Astrocyte (in vitro differentiated cells and primary cell): ENCODE data around the gene TRIM50. TPM values are rescaled to one million over a fixed set of nuclear protein-coding genes. Genes with fewer than 3 reads are reported as not detected.
A peak's percentile ranks its signal among the peaks of the same experiment; 100 is the strongest.
"Not testable (repeated sequence)": the region's sequence is repeated elsewhere in the genome, so short reads cannot be mapped to it uniquely, and the experiment has no call there.

Source experiments
- DNase-seq: peaks from one replicate; pipeline ENCODE4 v3.0.0-alpha.2; 2010; ENCODE audit warnings: low read depth
- FAIRE-seq: peaks from 2 replicates; lab custom pipeline; 2011; peaks lifted over from hg19 to GRCh38; lab: Jason Lieb, UNC
- H2AFZ ChIP-seq: 2 replicates; pipeline ENCODE4 v1.6.0; 2012; ENCODE audit warnings: low read depth, low read length, inconsistent platforms
- H3K27ac ChIP-seq: 2 replicates; pipeline ENCODE4 v1.5.1; 2011; ENCODE audit warnings: low read depth, low read length, inconsistent platforms
- H3K27me3 ChIP-seq: 2 replicates; pipeline ENCODE4 v1.6.0; 2011; ENCODE audit warnings: low read length, inconsistent platforms; ENCODE audit not compliant: insufficient read depth
- H3K36me3 ChIP-seq: 2 replicates; pipeline ENCODE4 v1.5.1; 2011; ENCODE audit warnings: low read length, inconsistent platforms; ENCODE audit not compliant: insufficient read depth
- H3K4me1 ChIP-seq: 2 replicates; pipeline ENCODE4 v1.5.1; 2011; ENCODE audit warnings: low read length, inconsistent platforms; ENCODE audit not compliant: insufficient read depth
- H3K4me2 ChIP-seq: 2 replicates; pipeline ENCODE4 v1.6.0; 2012; ENCODE audit warnings: low read length, inconsistent platforms
- H3K4me3 ChIP-seq: 2 replicates; pipeline ENCODE4 v1.5.1; 2011; ENCODE audit warnings: low read depth, mild to moderate bottlenecking, low read length, inconsistent platforms; ENCODE audit not compliant: insufficient read depth
- H3K79me2 ChIP-seq: 2 replicates; pipeline ENCODE4 v1.6.0; 2012; ENCODE audit warnings: mild to moderate bottlenecking, low read length, inconsistent platforms; ENCODE audit not compliant: insufficient read depth
- H3K9ac ChIP-seq: 2 replicates; pipeline ENCODE4 v1.6.0; 2012; ENCODE audit warnings: mild to moderate bottlenecking, low read length, inconsistent platforms
- H3K9me3 ChIP-seq: 2 replicates; pipeline ENCODE4 v1.5.1; 2012; ENCODE audit warnings: low read depth, mild to moderate bottlenecking, low read length, inconsistent platforms; ENCODE audit not compliant: insufficient read depth
- H4K20me1 ChIP-seq: 2 replicates; pipeline ENCODE4 v1.6.0; 2012; ENCODE audit warnings: low read length, inconsistent platforms; ENCODE audit not compliant: insufficient read depth
- H3K27ac Mint-ChIP-seq: one replicate; pipeline ENCODE4 v1.8.0; 2021; ENCODE audit warnings: mild to moderate bottlenecking, mixed read lengths; ENCODE audit not compliant: unreplicated experiment
- H3K27me3 Mint-ChIP-seq: one replicate; pipeline ENCODE4 v1.8.0; 2021; ENCODE audit warnings: low read depth, mixed read lengths; ENCODE audit not compliant: unreplicated experiment
- H3K36me3 Mint-ChIP-seq: one replicate; pipeline ENCODE4 v1.8.0; 2021; ENCODE audit warnings: low read depth, mixed read lengths; ENCODE audit not compliant: unreplicated experiment
- H3K4me1 Mint-ChIP-seq: one replicate; pipeline ENCODE4 v1.8.0; 2021; ENCODE audit warnings: low read depth, mixed read lengths; ENCODE audit not compliant: unreplicated experiment
- H3K4me3 Mint-ChIP-seq: one replicate; pipeline ENCODE4 v1.8.0; 2021; ENCODE audit warnings: mild to moderate bottlenecking, moderate library complexity, mixed read lengths; ENCODE audit not compliant: unreplicated experiment
- H3K9me3 Mint-ChIP-seq: one replicate; pipeline ENCODE4 v1.8.0; 2021; ENCODE audit warnings: mild to moderate bottlenecking, mixed read lengths; ENCODE audit not compliant: unreplicated experiment
- EZH2 ChIP-seq: IDR thresholded peaks from 2 replicates; pipeline ENCODE4 v1.6.1; 2012; ENCODE audit warnings: mild to moderate bottlenecking, low read length, inconsistent platforms; ENCODE audit not compliant: insufficient read depth
- total RNA-seq: library from RNA; stranded (reverse); gene quantifications from 2 replicates; pipeline ENCODE4 v1.2.1, GENCODE V29; 2021
- TF ChIP-seq, protein P1 (sequence below): IDR thresholded peaks from 2 replicates; pipeline ENCODE4 v1.5.1; 2011; ENCODE audit warnings: low read depth, mild to moderate bottlenecking, inconsistent platforms, low read length, moderate library complexity; ENCODE audit not compliant: insufficient read depth

TRIM50 gene
- total RNA-seq, 1 donor from 2014 or later: not detected

DNA sequence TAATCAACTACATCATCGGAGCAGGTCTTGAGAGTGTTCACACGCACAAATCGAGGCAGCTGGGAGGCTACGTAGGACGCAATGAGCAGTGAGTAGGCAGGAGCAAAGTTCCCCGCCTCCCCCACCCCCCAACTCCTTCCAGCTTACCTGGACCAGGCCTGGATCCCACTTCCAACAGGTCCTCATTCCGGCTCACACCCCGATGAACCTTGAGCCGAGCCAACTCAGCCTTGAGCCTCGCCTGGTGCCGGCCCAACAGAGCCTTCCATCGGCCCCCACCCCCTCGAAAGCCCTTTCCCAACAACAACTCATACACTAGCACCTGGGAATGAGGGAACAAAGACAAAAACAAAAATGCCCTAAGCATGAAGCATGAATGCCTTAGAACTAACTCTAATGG is 20.4 kb downstream of the TRIM50 start:
- Histone ChIP-seq H3K9ac (no peak overlapping the region), H2AFZ (no peak overlapping the region), H3K4me3 (no peak overlapping the region), H3K9me3 (no peaks in the 10 kb centered on the region), H3K4me2 (peak overlapping the region; percentile 91), H3K79me2 (no peaks in the 10 kb centered on the region), H3K27ac (no peak overlapping the region), H3K27me3 (no peaks in the 10 kb centered on the region), H3K36me3 (no peaks in the 10 kb centered on the region), H4K20me1 (no peaks in the 10 kb centered on the region), H3K4me1 (peaks cover 3% of the 10 kb centered on the region)
- Mint-ChIP-seq H3K4me1 (peaks cover 8% of the 10 kb centered on the region), H3K4me3 (peak overlapping the region; percentile 95), H3K36me3 (peaks cover 6% of the 10 kb centered on the region), H3K9me3 (no peaks in the 10 kb centered on the region), H3K27me3 (no peaks in the 10 kb centered on the region), H3K27ac (no peak overlapping the region)
- no peak for DNase-seq
- FAIRE-seq: no peak
- TF ChIP-seq, protein P1, sequence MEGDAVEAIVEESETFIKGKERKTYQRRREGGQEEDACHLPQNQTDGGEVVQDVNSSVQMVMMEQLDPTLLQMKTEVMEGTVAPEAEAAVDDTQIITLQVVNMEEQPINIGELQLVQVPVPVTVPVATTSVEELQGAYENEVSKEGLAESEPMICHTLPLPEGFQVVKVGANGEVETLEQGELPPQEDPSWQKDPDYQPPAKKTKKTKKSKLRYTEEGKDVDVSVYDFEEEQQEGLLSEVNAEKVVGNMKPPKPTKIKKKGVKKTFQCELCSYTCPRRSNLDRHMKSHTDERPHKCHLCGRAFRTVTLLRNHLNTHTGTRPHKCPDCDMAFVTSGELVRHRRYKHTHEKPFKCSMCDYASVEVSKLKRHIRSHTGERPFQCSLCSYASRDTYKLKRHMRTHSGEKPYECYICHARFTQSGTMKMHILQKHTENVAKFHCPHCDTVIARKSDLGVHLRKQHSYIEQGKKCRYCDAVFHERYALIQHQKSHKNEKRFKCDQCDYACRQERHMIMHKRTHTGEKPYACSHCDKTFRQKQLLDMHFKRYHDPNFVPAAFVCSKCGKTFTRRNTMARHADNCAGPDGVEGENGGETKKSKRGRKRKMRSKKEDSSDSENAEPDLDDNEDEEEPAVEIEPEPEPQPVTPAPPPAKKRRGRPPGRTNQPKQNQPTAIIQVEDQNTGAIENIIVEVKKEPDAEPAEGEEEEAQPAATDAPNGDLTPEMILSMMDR: no peak
- TF ChIP-seq EZH2: no peak

DNA sequence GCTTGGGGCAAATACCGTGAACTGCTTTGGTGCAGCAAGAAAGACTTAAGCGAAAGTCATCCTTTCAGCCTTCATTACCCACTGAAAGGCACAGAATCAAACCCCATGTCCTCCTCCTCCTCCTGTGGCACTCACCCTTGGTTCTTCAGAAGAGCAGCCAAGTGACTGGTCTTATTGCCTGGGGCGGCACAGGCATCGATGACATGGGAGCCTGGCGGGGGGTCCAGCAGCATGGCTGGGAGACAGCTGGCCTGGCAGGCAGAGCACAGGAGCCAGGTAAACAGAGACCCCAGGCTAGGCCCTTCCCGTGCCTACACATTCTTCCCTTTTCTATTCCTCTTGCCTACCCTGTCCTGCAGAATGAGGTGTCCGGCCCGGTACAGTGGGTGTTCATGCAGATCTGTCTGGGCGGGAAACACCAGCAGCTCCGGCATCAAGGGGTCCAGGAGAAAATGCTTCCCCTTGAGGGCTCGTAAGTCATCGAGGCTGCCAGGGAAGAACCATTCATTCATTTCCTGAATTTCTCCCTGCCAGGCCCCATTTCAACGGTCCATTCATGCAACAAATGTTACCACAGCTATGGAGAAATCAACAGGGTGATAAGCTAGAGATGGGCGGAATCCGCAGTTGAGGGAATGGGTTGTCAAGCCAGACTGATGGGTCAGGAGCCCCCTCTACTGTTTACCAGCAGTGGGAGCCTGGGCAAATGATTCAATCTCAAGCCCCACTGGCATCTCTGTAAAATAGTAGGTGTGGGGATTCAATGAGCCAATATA is 23.1 kb downstream of the TRIM50 start:
- DNase-seq, H3K4me1 ChIP-seq, FAIRE-seq, H3K4me3 ChIP-seq, H2AFZ ChIP-seq, H3K27me3 Mint-ChIP-seq, H3K4me3 Mint-ChIP-seq, H3K36me3 Mint-ChIP-seq, H3K4me1 Mint-ChIP-seq, H4K20me1 ChIP-seq, H3K27ac ChIP-seq, H3K79me2 ChIP-seq, H3K27ac Mint-ChIP-seq, H3K27me3 ChIP-seq, H3K36me3 ChIP-seq, H3K9me3 ChIP-seq, H3K4me2 ChIP-seq, H3K9ac ChIP-seq, H3K9me3 Mint-ChIP-seq: not testable (repeated sequence)

GRCh38 chr7:73304071-73304470 is 23.8 kb downstream of the TRIM50 start:
- Histone ChIP-seq H3K27ac (no peak overlapping the region), H3K4me2 (no peak overlapping the region), H3K9me3 (no peaks in the 10 kb centered on the region), H2AFZ (no peak overlapping the region), H3K27me3 (no peaks in the 10 kb centered on the region), H3K79me2 (no peaks in the 10 kb centered on the region), H3K9ac (no peak overlapping the region), H3K4me1 (peaks cover 1% of the 10 kb centered on the region), H3K36me3 (no peaks in the 10 kb centered on the region), H3K4me3 (no peak overlapping the region), H4K20me1 (no peaks in the 10 kb centered on the region)
- Mint-ChIP-seq H3K4me3 (no peak overlapping the region), H3K36me3 (peaks cover 6% of the 10 kb centered on the region), H3K27me3 (peaks cover 1% of the 10 kb centered on the region), H3K27ac (no peak overlapping the region), H3K4me1 (peaks cover 4% of the 10 kb centered on the region), H3K9me3 (no peaks in the 10 kb centered on the region)
- no peak for DNase-seq
- TF ChIP-seq EZH2: no peak
- TF ChIP-seq, protein P1: no peak
- FAIRE-seq: no peak
